NCI-H2196 (cell line): ENCODE data around the gene FCHSD1.

ENCODE experiments used
- DNase-seq: peaks from one replicate; lab custom pipeline; 2025; ENCODE audit not compliant: unreplicated experiment; lab: John Stamatoyannopoulos, UW

The FCHSD1 gene

DNA sequence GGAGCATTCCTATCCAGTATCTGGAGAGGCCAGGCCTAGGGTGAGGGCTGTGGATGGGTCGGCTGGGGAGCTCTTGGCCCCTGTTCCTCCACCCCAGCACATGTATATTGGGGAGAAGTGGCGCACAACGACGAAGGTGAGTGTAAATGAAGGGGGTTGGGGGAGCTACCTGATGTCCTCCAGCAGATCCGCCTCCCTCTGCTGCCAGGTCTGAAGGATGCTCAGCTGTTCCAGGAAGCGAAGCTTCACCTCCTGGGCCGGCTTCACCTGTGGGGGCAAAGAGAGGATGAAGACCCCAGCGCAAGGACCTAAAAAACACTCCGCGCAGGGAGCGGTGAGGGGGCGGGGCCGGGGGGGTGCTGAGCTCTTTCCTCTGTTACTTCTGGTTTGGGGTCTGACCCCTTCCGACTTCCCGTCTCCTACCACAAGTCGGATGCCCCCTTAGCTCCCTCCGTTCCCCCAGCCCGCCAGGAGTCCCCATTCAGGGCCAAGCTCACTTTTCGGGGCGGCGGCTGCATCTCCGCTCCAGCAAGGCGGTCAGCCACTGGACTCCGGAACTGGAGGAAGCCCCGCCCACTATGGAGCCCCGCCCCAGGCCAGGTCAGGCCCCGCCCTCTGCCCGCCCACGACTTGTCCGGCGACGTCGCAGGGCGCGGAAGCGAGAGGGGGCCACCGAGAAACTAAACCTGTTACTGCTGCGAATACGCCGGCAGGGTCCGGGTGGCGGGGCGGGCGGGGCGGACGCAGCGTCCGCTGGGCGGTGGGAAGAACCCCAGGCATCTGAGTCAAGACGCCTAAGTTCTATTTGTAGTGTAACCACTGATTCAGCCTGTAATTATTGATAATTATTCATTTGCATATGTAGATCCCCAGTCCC is at the start of gene FCHSD1:
Gene FCHSD1, minus strand, starts transcription at position 568 of the 877 bp plus-strand sequence. Its CDS starts 50 bp downstream, at position 518.
- peak; percentile 81 for DNase-seq

GRCh38 chr5:141697586-141697985 is 46.4 kb upstream of the FCHSD1 start:
- DNase-seq, result no peak

GRCh38 chr5:141696431-141696830 is 45.2 kb upstream of the FCHSD1 start:
- no peak for DNase-seq

- no peak for DNase-seq
Observed at GRCh38 chr5:141695627-141696215, 44.5 kb upstream of the FCHSD1 start.

DNA sequence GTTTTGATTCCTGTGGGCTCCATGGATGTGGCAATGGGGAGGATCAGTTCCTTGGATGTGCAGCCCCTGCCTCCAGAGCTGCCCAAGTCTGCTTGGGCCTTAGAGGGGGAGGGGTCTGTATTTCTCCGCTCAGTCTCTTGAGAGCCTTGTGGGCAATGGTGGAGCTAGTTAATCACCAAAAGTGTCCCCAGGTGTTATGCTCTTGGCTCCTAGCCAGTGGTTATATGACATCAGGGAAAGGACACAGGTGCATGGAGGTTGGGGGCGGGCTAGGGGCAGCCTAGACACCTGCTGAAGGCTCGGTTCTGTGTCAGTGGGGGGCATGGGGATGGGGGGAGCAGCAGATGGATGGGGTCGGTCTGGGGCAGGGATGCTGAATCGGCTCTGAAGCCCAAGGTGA is 43.3 kb upstream of the FCHSD1 start:
- no peak for DNase-seq

GRCh38 chr5:141692919-141693725 is 41.9 kb upstream of the FCHSD1 start:
- DNase-seq, result no peak

- DNase-seq, result no peak
Observed at GRCh38 chr5:141692533-141692888, 41.3 kb upstream of the FCHSD1 start.

DNA sequence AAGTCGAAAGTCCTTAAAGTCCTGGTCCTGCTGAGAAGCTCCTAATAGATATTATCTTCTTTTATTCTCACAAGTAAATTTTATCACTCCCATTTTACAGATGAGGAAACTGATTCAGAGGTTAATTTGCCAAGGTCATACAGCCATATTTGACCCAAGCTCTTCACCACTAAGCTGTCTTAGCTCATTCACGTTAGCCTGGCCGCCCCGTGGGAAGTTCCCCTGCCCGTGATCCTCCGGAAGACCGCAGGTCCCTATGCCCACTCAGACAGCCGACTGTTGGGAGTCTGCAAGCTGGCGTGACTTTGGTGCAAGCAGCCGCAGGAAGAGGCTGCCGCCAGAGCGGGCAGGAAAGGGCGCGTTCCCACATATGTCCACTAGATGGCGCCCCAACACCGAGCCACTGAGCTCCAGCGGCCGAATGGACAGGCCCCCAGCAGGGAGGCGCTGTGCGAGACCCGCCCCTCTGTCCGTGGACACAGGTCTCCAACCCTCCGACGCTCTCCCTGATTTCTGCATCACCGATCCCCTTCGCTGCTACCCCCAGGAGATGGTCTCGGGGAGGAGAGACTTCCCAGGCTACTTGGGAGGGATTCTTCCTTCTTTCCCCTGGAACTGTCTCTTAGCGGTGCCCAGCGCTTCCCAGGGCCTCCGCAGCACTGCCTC is 40.8 kb upstream of the FCHSD1 start:
- DNase-seq, result peak; percentile 83

DNA sequence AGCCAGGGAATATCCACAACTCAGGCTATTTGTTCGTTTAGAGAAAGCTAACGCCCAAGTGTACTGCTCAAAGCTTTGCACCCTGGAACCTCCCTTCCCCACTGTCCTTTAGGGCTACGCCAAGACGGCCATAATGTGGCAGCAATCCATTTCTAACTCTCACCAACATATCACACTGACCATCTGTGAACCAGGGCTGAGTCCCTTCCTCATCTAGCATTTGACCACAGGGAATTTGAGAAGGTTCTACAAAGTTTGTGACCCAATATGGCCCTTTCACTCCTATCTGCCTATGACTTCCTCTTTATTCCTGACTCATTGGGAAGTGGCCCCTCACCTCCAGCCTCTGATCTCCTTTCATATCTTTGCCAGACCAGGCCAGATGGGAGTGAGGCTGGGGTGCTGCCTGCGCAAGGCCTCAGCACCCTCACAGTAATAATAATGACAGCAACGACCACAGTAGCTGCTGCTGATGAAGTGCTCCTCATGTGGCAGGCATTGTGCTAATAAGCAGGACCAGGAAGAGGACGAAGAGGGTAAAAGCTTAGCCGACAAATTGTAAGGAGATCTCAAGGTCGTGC is 40.2 kb upstream of the FCHSD1 start:
- no peak for DNase-seq

GRCh38 chr5:141686648-141687416 is 35.6 kb upstream of the FCHSD1 start:
- DNase-seq, result no peak

DNA sequence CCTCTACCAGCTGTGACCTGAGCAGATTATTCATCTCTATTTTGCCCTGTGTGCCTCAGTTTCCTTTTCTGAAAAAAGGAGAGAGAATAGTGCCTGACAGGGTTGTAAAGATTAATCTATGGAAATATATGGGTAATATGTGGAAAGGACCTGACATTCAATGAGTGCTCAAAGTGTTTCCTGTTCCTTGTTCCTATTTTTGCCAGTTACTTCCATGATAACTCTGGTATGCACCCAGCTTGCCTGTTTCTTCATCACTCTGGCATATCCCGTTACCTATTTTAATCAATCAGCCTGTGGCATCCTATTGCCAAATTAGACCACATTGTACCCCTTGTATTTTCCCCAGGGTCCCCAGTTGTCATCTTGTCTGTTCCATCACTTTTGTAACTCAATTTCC is 34.4 kb upstream of the FCHSD1 start:
- no peak for DNase-seq

DNA sequence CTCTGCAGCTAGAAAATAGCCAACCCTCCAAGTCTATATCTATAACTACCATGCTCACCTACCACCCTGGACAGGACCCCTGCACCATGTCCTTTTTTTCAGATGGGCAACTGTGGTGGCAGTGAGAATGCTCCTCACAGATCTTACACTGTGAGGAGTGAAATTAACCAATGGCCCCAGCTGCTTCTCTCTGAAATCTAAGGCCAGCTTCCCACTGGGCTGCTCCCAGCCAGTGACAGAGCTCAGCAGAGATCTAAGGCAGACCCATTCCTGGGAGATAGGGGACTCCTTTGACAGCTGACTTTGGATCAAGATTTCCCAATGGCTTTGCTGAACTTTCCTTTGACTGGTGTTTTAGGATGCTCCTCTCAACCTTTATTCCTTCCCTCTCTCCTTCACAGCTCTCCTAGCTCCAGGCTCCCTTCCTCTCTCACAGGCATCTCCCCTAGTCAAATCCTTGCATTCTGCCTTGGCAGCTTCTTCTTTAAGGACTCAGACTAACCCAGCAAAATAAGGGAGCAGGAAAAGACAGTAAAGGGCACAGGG is 32.5 kb upstream of the FCHSD1 start:
- DNase-seq, result no peak

- DNase-seq, result peak; percentile 11
Observed at GRCh38 chr5:141681695-141682641, 30.8 kb upstream of the FCHSD1 start, which contains the start of gene ARAP3. Gene ARAP3, minus strand, starts transcription at chr5:141682230. Its CDS starts 1,744 bp downstream, at chr5:141680486.

GRCh38 chr5:141681295-141681694 is 30.1 kb upstream of the FCHSD1 start:
- DNase-seq, result no peak

GRCh38 chr5:141680751-141681201 is 29.6 kb upstream of the FCHSD1 start:
- DNase-seq, result no peak

- no peak for DNase-seq
Observed at GRCh38 chr5:141680178-141680577, 29.0 kb upstream of the FCHSD1 start.

GRCh38 chr5:141677415-141677814 is 26.2 kb upstream of the FCHSD1 start:
- DNase-seq, result no peak

DNA sequence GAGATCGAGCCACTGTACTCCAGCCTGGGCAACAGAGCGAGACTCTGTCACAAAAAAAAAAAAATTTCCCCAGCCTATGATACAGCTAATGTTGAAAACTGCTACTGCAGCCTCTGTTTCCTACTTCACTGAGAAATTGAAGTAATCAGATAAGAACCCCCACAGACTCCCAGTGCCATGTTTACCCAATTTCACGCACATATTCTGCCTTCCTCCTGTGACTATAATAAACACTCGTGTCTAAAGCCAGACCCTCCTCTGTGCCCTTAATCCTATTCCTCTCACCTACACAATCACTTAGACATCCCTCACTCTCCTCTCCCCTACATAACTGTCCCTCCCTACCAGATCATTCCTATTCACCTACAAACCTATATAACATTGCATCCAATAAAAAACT is 24.5 kb upstream of the FCHSD1 start:
- no peak for DNase-seq
